ENCODE data around the gene AGAP1.

The AGAP1 gene

GRCh38 chr2:235493775-235494715 is at the start of gene AGAP1:
TSS of gene AGAP1 (plus strand) at chr2:235494043.
- peak in 1 of 3 donors; percentile 16 for DNase-seq (ENCODE audit: low read depth in 2 of 3, low spot score in 1 of 3)

GRCh38 chr2:235444101-235444597 is 49.7 kb upstream of the AGAP1 start:
- no peak for DNase-seq (ENCODE audit: low read depth in 2 of 3, low spot score in 1 of 3)

- DNase-seq (ENCODE audit: low read depth in 2 of 3, low spot score in 1 of 3) = no peak
These were observed 48.7 kb upstream of the AGAP1 start for GRCh38 chr2:235445116-235445515.

GRCh38 chr2:235446082-235446481 is 47.8 kb upstream of the AGAP1 start:
- DNase-seq (ENCODE audit: low read depth in 2 of 3, low spot score in 1 of 3) = no peak

- DNase-seq (ENCODE audit: low read depth in 2 of 3, low spot score in 1 of 3) = no peak
These were observed 46.6 kb upstream of the AGAP1 start for GRCh38 chr2:235447210-235447609.

GRCh38 chr2:235449568-235449967 is 44.3 kb upstream of the AGAP1 start:
- no peak for DNase-seq (ENCODE audit: low read depth in 2 of 3, low spot score in 1 of 3)

- DNase-seq (ENCODE audit: low read depth in 2 of 3, low spot score in 1 of 3) = no peak
These were observed 40.2 kb upstream of the AGAP1 start for GRCh38 chr2:235453605-235454151.

- no peak for DNase-seq (ENCODE audit: low read depth in 2 of 3, low spot score in 1 of 3)
These were observed 35.0 kb upstream of the AGAP1 start for GRCh38 chr2:235458839-235459273.

GRCh38 chr2:235460548-235461047 is 33.2 kb upstream of the AGAP1 start:
- DNase-seq (ENCODE audit: low read depth in 2 of 3, low spot score in 1 of 3) = no peak

GRCh38 chr2:235461763-235462414 is 32.0 kb upstream of the AGAP1 start:
- DNase-seq (ENCODE audit: low read depth in 2 of 3, low spot score in 1 of 3) = no peak

GRCh38 chr2:235462415-235462790 is 31.4 kb upstream of the AGAP1 start:
- no peak for DNase-seq (ENCODE audit: low read depth in 2 of 3, low spot score in 1 of 3)

GRCh38 chr2:235463893-235464292 is 29.9 kb upstream of the AGAP1 start:
- DNase-seq (ENCODE audit: low read depth in 2 of 3, low spot score in 1 of 3) = no peak

GRCh38 chr2:235467588-235467987 is 26.3 kb upstream of the AGAP1 start:
- no peak for DNase-seq (ENCODE audit: low read depth in 2 of 3, low spot score in 1 of 3)

- DNase-seq (ENCODE audit: low read depth in 2 of 3, low spot score in 1 of 3) = no peak
These were observed 24.7 kb upstream of the AGAP1 start for GRCh38 chr2:235468978-235469655.

- DNase-seq (ENCODE audit: low read depth in 2 of 3, low spot score in 1 of 3) = no peak
These were observed 22.6 kb upstream of the AGAP1 start for GRCh38 chr2:235471186-235471747.

GRCh38 chr2:235472443-235472842 is 21.4 kb upstream of the AGAP1 start:
- DNase-seq (ENCODE audit: low read depth in 2 of 3, low spot score in 1 of 3) = no peak

GRCh38 chr2:235478609-235479008 is 15.2 kb upstream of the AGAP1 start:
- DNase-seq (ENCODE audit: low read depth in 2 of 3, low spot score in 1 of 3) = no peak

GRCh38 chr2:235479604-235480003 is 14.2 kb upstream of the AGAP1 start:
- no peak for DNase-seq (ENCODE audit: low read depth in 2 of 3, low spot score in 1 of 3)

GRCh38 chr2:235480614-235481013 is 13.2 kb upstream of the AGAP1 start:
- DNase-seq (ENCODE audit: low read depth in 2 of 3, low spot score in 1 of 3) = no peak

- DNase-seq (ENCODE audit: low read depth in 2 of 3, low spot score in 1 of 3) = no peak
These were observed 10.5 kb upstream of the AGAP1 start for GRCh38 chr2:235483313-235483712.

- DNase-seq (ENCODE audit: low read depth in 2 of 3, low spot score in 1 of 3) = no peak
These were observed 8.5 kb upstream of the AGAP1 start for GRCh38 chr2:235485362-235485761.
